GM12865 (cell line): ENCODE results near the gene OGFOD3.

ENCODE experiments used
- DNase-seq: peaks from one replicate; pipeline ENCODE4 v3.0.0; 2010; ENCODE audit warnings: low read depth
- H3K4me3 ChIP-seq: 2 replicates; pipeline ENCODE4 v1.5.1; 2011; ENCODE audit warnings: mild to moderate bottlenecking, low read depth, low read length, control low read depth
- TF ChIP-seq, protein P1 (sequence below): IDR thresholded peaks from 2 replicates; pipeline ENCODE4 v1.5.1; 2011; ENCODE audit warnings: low read length, control low read depth, low read depth, inconsistent platforms; ENCODE audit not compliant: insufficient read depth; ENCODE audit errors: missing control alignments

The OGFOD3 gene

DNA sequence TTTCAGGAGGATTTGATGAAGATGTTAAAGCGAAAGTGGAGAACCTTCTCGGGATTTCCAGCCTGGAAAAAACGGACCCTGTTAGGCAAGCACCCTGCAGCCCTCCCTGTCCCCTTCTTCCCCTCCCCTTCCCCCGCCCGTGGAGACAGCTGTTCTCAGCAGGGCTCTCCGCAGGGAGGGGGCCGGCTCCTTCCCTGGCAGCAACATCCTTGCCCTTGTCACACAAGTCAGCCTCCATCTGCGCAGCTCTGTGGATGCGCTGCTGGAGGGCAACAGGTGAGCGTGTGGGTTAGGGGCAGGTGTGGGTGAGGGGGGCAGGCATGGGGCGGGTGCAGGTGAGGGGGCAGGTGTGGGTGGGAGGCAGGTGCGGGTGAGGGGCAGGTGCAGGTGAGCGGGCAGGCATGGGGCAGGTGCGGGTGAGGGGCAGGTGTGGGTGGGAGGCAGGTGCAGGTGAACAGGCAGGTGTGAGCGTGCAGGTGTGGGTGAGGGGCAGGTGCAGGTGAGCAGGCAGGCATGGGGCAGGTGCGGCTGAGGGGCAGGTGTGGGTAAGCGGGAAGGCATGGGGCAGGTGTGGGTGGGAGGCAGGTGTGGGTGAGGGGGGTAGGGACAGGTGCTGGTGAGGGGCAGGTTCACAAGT is 22.7 kb upstream of the OGFOD3 start:
- no peak overlapping the region for H3K4me3 ChIP-seq
- no peak for DNase-seq
- TF ChIP-seq, protein P1, sequence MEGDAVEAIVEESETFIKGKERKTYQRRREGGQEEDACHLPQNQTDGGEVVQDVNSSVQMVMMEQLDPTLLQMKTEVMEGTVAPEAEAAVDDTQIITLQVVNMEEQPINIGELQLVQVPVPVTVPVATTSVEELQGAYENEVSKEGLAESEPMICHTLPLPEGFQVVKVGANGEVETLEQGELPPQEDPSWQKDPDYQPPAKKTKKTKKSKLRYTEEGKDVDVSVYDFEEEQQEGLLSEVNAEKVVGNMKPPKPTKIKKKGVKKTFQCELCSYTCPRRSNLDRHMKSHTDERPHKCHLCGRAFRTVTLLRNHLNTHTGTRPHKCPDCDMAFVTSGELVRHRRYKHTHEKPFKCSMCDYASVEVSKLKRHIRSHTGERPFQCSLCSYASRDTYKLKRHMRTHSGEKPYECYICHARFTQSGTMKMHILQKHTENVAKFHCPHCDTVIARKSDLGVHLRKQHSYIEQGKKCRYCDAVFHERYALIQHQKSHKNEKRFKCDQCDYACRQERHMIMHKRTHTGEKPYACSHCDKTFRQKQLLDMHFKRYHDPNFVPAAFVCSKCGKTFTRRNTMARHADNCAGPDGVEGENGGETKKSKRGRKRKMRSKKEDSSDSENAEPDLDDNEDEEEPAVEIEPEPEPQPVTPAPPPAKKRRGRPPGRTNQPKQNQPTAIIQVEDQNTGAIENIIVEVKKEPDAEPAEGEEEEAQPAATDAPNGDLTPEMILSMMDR, result no peak

DNA sequence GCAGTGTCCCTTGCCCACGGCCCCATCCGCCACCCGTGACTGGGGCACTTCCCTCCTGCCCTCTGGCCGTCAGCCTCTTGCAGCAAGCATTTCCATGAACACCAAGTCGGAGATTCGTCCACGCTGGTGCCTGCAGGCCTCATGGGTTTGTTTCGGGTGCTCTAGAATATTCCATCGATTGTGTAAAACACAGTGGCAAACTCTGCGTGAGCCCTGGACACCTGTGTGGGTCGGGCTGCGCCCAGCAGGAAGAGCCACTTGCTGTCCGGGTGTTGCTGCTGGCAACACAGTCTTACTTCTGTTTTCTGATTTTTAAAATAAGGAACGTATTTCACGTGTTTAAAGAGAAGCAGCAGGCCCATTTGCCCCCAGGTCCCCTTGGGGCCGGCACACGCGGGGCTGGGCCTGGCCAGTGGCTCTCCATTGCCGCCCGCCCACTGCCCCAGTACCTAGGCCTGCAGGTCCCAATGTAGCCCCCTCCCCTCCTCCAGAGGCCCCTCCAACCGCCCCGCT is 22.1 kb upstream of the OGFOD3 start:
- no peak overlapping the region for H3K4me3 ChIP-seq
- TF ChIP-seq, protein P1, result no peak
- DNase-seq, result no peak

DNA sequence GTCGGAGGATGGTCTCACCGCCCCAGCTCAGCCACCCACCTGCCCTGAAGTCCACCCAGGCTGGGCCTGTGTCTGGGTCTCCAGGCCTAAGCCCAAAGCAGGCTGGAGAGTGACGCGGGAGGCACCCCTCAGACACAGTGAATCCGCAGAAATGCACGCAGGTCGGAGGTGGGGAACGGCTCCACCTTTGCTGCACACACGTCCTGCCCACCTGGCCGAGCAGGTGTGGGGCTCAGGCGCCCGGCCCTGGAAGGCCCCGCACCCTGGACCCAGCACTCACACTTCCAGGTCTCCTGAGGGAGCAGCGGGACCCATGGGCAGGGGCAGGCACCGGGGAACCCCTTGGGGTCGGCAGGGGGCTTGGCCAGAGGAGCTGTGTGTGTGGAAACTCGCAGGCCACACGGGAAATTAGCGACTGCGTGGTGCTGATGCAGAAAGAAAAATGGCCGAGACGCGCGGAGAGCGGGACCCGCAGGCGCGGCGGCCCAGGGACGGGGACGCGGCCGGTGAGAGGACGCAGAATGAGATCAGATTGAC is 21.5 kb upstream of the OGFOD3 start:
- TF ChIP-seq, protein P1, result no peak
- no peak overlapping the region for H3K4me3 ChIP-seq
- no peak for DNase-seq

DNA sequence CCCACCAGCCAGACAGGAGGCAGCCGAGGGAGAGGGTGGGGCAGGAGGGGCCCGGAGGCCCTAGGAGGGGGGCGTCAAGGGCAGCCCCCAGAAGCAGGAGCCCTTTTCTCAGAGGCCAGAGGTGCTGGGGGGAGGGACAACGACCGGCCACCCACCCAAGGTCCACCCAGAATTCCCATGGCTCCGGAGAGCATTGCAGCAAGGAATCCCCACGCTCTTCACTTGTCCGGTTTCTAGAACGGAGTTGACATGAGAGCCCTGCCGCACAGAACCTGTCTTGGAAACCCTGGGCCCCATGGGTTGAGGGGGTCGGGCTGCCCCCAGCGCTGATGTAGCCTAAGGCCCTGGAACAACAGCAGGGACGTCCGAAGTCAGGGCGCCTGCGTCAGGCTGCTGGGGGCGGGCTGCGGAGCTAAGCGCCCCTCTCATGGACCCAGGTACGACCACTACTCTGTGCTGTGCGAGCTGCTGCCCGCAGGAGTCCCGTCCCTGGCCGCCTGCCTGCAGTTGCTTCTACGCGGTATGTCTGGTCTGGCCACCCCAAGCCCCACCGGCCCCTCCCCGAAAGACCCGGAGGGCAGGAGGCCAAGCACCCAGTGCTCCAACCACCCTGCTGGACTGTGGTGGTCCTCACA is 20.9 kb upstream of the OGFOD3 start:
- no peak for DNase-seq
- H3K4me3 ChIP-seq, result no peak overlapping the region
- TF ChIP-seq, protein P1, result no peak

DNA sequence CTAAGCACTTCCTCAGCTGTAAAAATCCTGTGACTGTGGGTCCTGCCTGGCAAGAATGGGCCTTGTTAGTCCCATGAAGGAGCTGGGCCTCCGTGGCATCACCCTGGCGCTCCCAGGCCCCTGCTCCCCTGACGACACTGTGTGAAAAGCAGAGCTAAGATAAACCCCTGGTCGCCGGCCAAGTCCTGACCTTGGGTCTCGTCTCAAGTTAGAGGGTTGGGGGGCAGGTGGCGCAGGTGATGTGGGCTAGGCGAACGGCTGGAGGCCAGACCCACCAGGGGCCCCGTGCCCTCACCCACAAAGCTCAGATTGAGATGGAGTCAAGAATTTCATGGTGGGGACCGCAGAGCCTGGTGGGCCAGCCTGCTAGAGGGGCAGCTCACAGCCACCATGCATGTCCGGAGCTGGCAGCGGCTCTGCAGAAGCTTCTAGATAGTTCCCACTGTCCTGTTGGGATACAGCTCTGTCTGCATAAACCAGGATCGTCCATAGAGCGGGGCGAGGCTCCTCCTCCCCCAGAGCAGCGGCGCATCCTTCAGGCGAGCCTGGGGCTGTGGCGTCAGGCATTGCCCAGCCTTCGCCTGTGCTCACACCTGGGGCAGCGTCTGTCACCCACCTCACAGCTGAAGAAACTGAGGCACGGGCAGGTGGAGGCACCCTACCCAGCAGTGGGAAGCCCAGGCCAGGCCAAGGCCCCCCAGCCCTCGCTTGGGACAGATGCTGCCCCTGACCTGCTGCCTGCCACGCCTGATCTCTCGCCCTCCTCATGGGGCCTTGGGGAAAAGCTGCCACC is 20.2 kb upstream of the OGFOD3 start:
- no peak overlapping the region for H3K4me3 ChIP-seq
- no peak for DNase-seq
- TF ChIP-seq, protein P1, result no peak

DNA sequence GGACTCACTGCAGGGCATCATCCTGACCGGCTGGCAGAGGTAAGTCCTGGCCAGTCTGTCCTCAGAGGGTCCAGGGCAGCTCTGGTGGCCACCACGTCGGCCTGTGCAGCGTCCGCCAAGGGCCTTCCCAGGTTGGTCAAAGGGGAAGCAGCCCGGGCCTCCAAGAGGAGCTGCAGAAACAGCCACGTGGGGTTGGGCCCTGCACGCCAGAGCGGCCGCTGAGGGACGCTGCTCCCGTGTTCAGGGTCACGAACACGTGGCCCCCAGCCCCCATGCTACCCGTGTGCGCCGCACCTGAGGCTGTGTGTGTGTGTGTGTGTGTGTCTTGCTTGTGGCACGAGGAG is 18.9 kb upstream of the OGFOD3 start:
- no peak for DNase-seq
- TF ChIP-seq, protein P1, result no peak
- no peak overlapping the region for H3K4me3 ChIP-seq
